ENCODE results near the gene STEAP1B.
A peak's percentile ranks its signal among the peaks of the same experiment; 100 is the strongest.

Gene STEAP1B

GRCh38 chr7:22373911-22374310 is 126.1 kb downstream of the STEAP1B start:
- H3K4me3 ChIP-seq (ENCODE audit: low read length): no peak overlapping the region
- TF ChIP-seq, protein P1, sequence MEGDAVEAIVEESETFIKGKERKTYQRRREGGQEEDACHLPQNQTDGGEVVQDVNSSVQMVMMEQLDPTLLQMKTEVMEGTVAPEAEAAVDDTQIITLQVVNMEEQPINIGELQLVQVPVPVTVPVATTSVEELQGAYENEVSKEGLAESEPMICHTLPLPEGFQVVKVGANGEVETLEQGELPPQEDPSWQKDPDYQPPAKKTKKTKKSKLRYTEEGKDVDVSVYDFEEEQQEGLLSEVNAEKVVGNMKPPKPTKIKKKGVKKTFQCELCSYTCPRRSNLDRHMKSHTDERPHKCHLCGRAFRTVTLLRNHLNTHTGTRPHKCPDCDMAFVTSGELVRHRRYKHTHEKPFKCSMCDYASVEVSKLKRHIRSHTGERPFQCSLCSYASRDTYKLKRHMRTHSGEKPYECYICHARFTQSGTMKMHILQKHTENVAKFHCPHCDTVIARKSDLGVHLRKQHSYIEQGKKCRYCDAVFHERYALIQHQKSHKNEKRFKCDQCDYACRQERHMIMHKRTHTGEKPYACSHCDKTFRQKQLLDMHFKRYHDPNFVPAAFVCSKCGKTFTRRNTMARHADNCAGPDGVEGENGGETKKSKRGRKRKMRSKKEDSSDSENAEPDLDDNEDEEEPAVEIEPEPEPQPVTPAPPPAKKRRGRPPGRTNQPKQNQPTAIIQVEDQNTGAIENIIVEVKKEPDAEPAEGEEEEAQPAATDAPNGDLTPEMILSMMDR (IDR thresholded peaks at IDR 0.05; ENCODE audit: insufficient read depth, low read depth, low read length, missing control alignments): no peak
- no peak for DNase-seq (ENCODE audit: low read depth)

- DNase-seq (ENCODE audit: low read depth): no peak
- TF ChIP-seq, protein P1 (IDR thresholded peaks at IDR 0.05; ENCODE audit: insufficient read depth, low read depth, low read length, missing control alignments): no peak
- no peak overlapping the region for H3K4me3 ChIP-seq (ENCODE audit: low read length)
Observed at GRCh38 chr7:22373388-22373787, 126.6 kb downstream of the STEAP1B start.

- TF ChIP-seq, protein P1 (IDR thresholded peaks at IDR 0.05; ENCODE audit: insufficient read depth, low read depth, low read length, missing control alignments): no peak
- no peak overlapping the region for H3K4me3 ChIP-seq (ENCODE audit: low read length)
- DNase-seq (ENCODE audit: low read depth): peak; percentile 54
Observed at GRCh38 chr7:22372863-22373262, 127.1 kb downstream of the STEAP1B start.

GRCh38 chr7:22371878-22372277 is 128.1 kb downstream of the STEAP1B start:
- no peak for DNase-seq (ENCODE audit: low read depth)
- no peak overlapping the region for H3K4me3 ChIP-seq (ENCODE audit: low read length)
- TF ChIP-seq, protein P1 (IDR thresholded peaks at IDR 0.05; ENCODE audit: insufficient read depth, low read depth, low read length, missing control alignments): no peak

Measured in epithelial cell of esophagus (primary cell).